Lung (tissue), 12 donors: ENCODE measurements around the gene PCOLCE2. TPM values are rescaled to one million over a fixed set of nuclear protein-coding genes. Genes with fewer than 3 reads are reported as not detected.

Experiments used
- ATAC-seq: fragments of 200-7000 bp; cut with Tn5 transposase; one replicate; pipeline ENCODE4 v1.9.1; 2020; ENCODE audit warnings: moderate number of reproducible peaks; ENCODE audit not compliant: insufficient read depth, low FRiP score
- DNase-seq, 3 donors: peaks; one replicate each; pipeline ENCODE4 v3.0.0-alpha.2; 2013 to 2017
- H3K27ac ChIP-seq, 2 donors: one replicate each; pipeline ENCODE4 v1.5.1; 2013; ENCODE audit warnings: mild to moderate bottlenecking in 2 of 2, moderate library complexity in 2 of 2, control low read depth in 1 of 2, inconsistent platforms in 1 of 2, low read depth in 1 of 2, low read length in 1 of 2
- H3K27me3 ChIP-seq, 3 donors: one replicate each; pipeline ENCODE4 v1.5.1; 2013; ENCODE audit warnings: low read length in 2 of 3; ENCODE audit not compliant: control insufficient read depth in 3 of 3, insufficient read depth in 3 of 3
- H3K36me3 ChIP-seq, 4 donors: one replicate each; pipeline ENCODE4 v1.5.1; 2013; ENCODE audit warnings: low read length in 4 of 4, mild to moderate bottlenecking in 1 of 4, moderate library complexity in 1 of 4; ENCODE audit not compliant: control insufficient read depth in 4 of 4, insufficient read depth in 4 of 4
- H3K4me1 ChIP-seq, 5 donors: one replicate each; pipeline ENCODE4 v1.5.1; 2013; ENCODE audit warnings: low read length in 5 of 5, mild to moderate bottlenecking in 2 of 5, moderate library complexity in 1 of 5; ENCODE audit not compliant: control insufficient read depth in 5 of 5, insufficient read depth in 5 of 5
- H3K4me3 ChIP-seq: one replicate; pipeline ENCODE4 v1.5.1; 2013; ENCODE audit warnings: mild to moderate bottlenecking, control low read depth, moderate library complexity
- H3K9ac ChIP-seq, 2 donors: one replicate each; pipeline ENCODE4 v1.5.1; 2013; ENCODE audit warnings: low read length in 2 of 2, control low read depth in 1 of 2; ENCODE audit not compliant: insufficient read depth in 1 of 2
- H3K9me3 ChIP-seq, 4 donors: one replicate each; pipeline ENCODE4 v1.5.1; 2013; ENCODE audit warnings: low read length in 3 of 4, mild to moderate bottlenecking in 1 of 4, moderate library complexity in 1 of 4; ENCODE audit not compliant: control insufficient read depth in 4 of 4, insufficient read depth in 3 of 4
- WGBS, 2 donors: extraction: QIAGEN DNeasy Blood & Tissue Kit; methylation state at CpG; one replicate each; pipeline ENCODE4 v1.1.7; 2013; 5-methylcytosine and 5-hydroxymethylcytosine counted together
- polyA plus RNA-seq, 2 donors: library from polyadenylated mRNA; stranded (reverse); fragments of 200-250 nt; gene quantifications; one replicate each; pipeline ENCODE4 v1.2.1, GENCODE V29; 2013
- total RNA-seq, 2 donors: library from RNA; depleted of rRNA in 1 of 2; stranded (reverse); fragments of >200 nt in 1 of 2; gene quantifications; one replicate each; pipeline ENCODE4 v1.2.1, GENCODE V29; 2014 to 2021
- TF ChIP-seq, protein P1 (sequence below): IDR thresholded peaks from 2 replicates; pipeline ENCODE4 v1.5.1; 2012; ENCODE audit warnings: mild to moderate bottlenecking; ENCODE audit errors: control extremely low read depth, extremely low read depth
- donor health status: control.
- donor health status: control.
- donor health status: Bipolar disorder and iron deficiency.
- donor health status: healthy.
- donor health status: DM: yes; HTN: yes; CAD: no.

PCOLCE2 gene
- total and polyA plus RNA-seq, 4 donors, result 2.8 to 32.2 (median 15.6) TPM

DNA sequence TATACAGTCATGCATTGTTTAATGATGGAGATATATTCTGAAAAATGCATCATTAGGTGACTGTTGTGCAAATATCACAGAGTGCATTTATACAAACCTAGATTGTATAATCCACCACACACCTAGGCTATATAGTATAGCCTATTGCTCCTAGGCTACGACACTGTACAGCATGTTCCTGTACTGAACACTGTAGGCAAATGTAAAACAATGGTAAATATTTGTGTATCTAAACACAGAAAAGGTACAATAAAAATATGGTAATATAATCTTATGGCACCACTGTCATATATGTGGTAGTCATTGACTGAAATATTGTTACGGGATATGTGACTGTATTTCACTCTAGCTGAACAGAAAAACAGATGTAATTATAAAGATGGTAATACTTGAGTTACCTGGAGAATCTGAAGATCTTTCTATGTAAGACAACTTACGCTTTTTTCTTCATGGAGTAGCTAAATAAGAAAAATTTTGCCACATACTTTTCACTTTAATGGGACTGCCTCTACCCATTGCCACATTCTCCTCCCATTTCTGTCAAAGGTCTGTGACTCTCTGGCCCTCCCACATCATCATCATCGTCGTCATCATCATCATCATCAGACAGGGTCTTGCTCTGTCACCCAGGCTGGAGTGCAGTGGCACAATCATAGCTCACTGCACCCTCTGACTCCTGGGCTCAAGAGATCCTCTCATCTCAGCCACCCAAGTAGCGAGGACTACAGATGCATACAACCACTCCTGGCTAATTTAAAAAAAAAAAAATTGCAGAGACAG lies 7.2 kb downstream of the PCOLCE2 start:
- no peaks in the 10 kb centered on the region for H3K4me1 ChIP-seq
- H3K27ac ChIP-seq, result no peak overlapping the region
- WGBS, 2 donors, result 93 to 96% methylated on average over 6 of the region's 6 CpGs
- peaks cover 0 to 2% (median 0%) of the 10 kb centered on the region in 4 donors for H3K9me3 ChIP-seq
- H3K4me3 ChIP-seq, result no peak overlapping the region
- TF ChIP-seq, protein P1, sequence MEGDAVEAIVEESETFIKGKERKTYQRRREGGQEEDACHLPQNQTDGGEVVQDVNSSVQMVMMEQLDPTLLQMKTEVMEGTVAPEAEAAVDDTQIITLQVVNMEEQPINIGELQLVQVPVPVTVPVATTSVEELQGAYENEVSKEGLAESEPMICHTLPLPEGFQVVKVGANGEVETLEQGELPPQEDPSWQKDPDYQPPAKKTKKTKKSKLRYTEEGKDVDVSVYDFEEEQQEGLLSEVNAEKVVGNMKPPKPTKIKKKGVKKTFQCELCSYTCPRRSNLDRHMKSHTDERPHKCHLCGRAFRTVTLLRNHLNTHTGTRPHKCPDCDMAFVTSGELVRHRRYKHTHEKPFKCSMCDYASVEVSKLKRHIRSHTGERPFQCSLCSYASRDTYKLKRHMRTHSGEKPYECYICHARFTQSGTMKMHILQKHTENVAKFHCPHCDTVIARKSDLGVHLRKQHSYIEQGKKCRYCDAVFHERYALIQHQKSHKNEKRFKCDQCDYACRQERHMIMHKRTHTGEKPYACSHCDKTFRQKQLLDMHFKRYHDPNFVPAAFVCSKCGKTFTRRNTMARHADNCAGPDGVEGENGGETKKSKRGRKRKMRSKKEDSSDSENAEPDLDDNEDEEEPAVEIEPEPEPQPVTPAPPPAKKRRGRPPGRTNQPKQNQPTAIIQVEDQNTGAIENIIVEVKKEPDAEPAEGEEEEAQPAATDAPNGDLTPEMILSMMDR, result no peak
- no peaks in the 10 kb centered on the region for H3K36me3 ChIP-seq
- peaks cover 0 to 4% (median 0%) of the 10 kb centered on the region in 3 donors for H3K27me3 ChIP-seq
- no peak for DNase-seq
- H3K9ac ChIP-seq, result no peak overlapping the region
- ATAC-seq, result no peak

- Histone ChIP-seq H3K9me3 (no peaks in the 10 kb centered on the region), H3K36me3 (no peaks in the 10 kb centered on the region), H3K4me1 (peaks cover 0 to 5% (median 0%) of the 10 kb centered on the region in 5 donors), H3K27me3 (no peaks in the 10 kb centered on the region), H3K4me3 (no peak overlapping the region), H3K9ac (no peak overlapping the region), H3K27ac (no peak overlapping the region)
- TF ChIP-seq, protein P1, result no peak
- WGBS, 2 donors, result 78 to 88% methylated on average over 4 of the region's 4 CpGs
- no peak for DNase-seq
- ATAC-seq, result no peak
Observed at GRCh38 chr3:142878649-142879300, 10.1 kb downstream of the PCOLCE2 start.

DNA sequence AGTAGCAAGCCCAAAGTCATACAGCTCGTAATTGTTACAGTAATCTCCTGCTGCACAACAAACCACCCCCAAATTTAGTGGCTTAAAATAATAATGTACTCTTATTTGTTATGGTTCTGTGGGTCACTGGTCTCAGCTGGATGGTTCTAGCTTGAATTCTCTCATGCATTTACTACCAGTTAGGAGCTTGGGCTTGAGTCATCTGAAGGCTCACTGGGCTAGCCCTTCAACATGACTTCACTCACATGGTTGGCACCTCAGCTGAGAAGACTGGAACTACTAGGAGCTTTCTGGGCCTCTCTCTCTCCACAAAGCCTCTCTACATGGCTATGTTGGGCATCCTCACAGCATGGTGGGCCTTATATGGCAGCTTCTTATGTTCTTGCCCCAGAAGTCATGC lies 12.5 kb downstream of the PCOLCE2 start:
- DNase-seq, result no peak
- H3K27me3 ChIP-seq, result no peaks in the 10 kb centered on the region
- H3K27ac ChIP-seq, result no peak overlapping the region
- H3K4me1 ChIP-seq, result peaks cover 0 to 5% (median 0%) of the 10 kb centered on the region in 5 donors
- no peak overlapping the region for H3K4me3 ChIP-seq
- no peak for ATAC-seq
- H3K36me3 ChIP-seq, result no peaks in the 10 kb centered on the region
- H3K9ac ChIP-seq, result no peak overlapping the region
- 63 to 81% methylated on average over 1 of the region's 1 CpG for WGBS, 2 donors
- TF ChIP-seq, protein P1, result no peak
- H3K9me3 ChIP-seq, result no peaks in the 10 kb centered on the region
